Measurements from ENCODE around the gene MTCL1.

MTCL1 gene

GRCh38 chr18:8828798-8829197 is 123.4 kb downstream of the MTCL1 start:
- H3K4me1 ChIP-seq, result no peaks in the 10 kb centered on the region
- no peaks in the 10 kb centered on the region for H3K9me3 ChIP-seq (ENCODE audit: control insufficient read depth, low read length)
- H2AFZ ChIP-seq, result no peak overlapping the region
- no peak overlapping the region for H3K9ac ChIP-seq
- no peaks in the 10 kb centered on the region for H3K36me3 ChIP-seq (ENCODE audit: control insufficient read depth, insufficient read depth, low read length)
- H3K4me2 ChIP-seq (ENCODE audit: low read length), result no peak overlapping the region
- no peaks in the 10 kb centered on the region for H3K79me2 ChIP-seq
- H3K27ac ChIP-seq, result no peak overlapping the region
- no peak for TF ChIP-seq CTCF (IDR thresholded peaks at IDR 0.05)
- no peak overlapping the region for H3K4me3 ChIP-seq (ENCODE audit: low read depth, low read length)
- no peaks in the 10 kb centered on the region for H3K27me3 ChIP-seq (ENCODE audit: control insufficient read depth, insufficient read depth, low read length)

DNA sequence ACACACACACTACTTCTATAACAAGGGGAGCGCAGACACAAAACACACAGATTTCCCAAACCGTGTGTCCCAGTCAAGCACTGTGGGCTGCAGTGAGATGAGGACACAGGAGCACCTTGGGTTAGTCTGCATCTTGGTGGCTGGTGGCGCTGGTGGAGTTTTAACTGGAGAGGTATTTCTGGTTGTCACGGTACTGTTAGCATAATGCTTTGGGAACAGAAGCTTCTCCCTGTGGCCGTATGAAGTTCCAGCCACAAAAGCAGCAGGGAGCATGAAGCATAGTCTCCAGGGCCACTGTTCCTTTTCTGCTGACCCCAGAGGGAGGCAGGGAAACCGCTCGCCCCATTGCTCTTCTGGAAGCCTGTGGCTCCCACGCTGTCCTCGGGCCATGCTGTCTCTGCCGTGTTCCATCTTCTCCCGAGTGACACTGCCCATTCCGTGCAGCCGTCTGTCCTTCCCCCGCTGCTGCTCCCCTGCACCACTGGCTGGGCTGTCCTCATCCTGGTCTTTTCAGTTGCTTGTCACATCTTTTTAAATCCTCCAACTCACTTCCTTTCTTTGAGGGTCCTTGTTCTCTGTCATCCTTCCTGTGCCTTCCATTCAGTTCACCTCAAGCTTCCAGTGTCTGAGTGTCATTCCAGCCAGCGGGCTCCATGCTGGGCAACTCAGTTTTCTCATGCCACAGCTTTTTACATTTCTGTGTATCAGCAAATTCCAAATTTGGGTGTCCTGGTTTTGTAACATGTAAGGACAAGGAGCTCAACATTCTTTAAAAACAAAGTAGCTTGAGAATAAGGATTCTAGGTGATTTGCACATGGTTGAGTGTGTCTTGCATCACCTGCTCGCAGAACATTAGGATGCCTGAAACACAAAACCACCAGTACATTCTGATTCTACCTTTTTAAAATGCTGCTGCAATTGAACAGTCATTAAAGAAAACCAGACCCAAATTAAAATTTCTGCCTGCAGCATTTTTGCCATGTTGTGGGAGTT is 125.0 kb downstream of the MTCL1 start:
- H2AFZ ChIP-seq, result no peak overlapping the region
- no peaks in the 10 kb centered on the region for H3K79me2 ChIP-seq
- H3K9me3 ChIP-seq (ENCODE audit: control insufficient read depth, low read length), result no peaks in the 10 kb centered on the region
- H3K36me3 ChIP-seq (ENCODE audit: control insufficient read depth, insufficient read depth, low read length), result no peaks in the 10 kb centered on the region
- no peak overlapping the region for H3K4me2 ChIP-seq (ENCODE audit: low read length)
- no peaks in the 10 kb centered on the region for H3K4me1 ChIP-seq
- H3K9ac ChIP-seq, result no peak overlapping the region
- TF ChIP-seq CTCF (IDR thresholded peaks at IDR 0.05), result no peak
- H3K27me3 ChIP-seq (ENCODE audit: control insufficient read depth, insufficient read depth, low read length), result no peaks in the 10 kb centered on the region
- no peak overlapping the region for H3K4me3 ChIP-seq (ENCODE audit: low read depth, low read length)
- no peak overlapping the region for H3K27ac ChIP-seq

- TF ChIP-seq CTCF (IDR thresholded peaks at IDR 0.05), result no peak
- no peak overlapping the region for H3K9ac ChIP-seq
- no peaks in the 10 kb centered on the region for H3K4me1 ChIP-seq
- H3K4me3 ChIP-seq (ENCODE audit: low read depth, low read length), result no peak overlapping the region
- H3K27me3 ChIP-seq (ENCODE audit: control insufficient read depth, insufficient read depth, low read length), result no peaks in the 10 kb centered on the region
- H3K4me2 ChIP-seq (ENCODE audit: low read length), result no peak overlapping the region
- H3K9me3 ChIP-seq (ENCODE audit: control insufficient read depth, low read length), result no peaks in the 10 kb centered on the region
- H3K36me3 ChIP-seq (ENCODE audit: control insufficient read depth, insufficient read depth, low read length), result no peaks in the 10 kb centered on the region
- H3K27ac ChIP-seq, result no peak overlapping the region
- no peaks in the 10 kb centered on the region for H3K79me2 ChIP-seq
- no peak overlapping the region for H2AFZ ChIP-seq
Observed at GRCh38 chr18:8831112-8831511, 125.8 kb downstream of the MTCL1 start.

DNA sequence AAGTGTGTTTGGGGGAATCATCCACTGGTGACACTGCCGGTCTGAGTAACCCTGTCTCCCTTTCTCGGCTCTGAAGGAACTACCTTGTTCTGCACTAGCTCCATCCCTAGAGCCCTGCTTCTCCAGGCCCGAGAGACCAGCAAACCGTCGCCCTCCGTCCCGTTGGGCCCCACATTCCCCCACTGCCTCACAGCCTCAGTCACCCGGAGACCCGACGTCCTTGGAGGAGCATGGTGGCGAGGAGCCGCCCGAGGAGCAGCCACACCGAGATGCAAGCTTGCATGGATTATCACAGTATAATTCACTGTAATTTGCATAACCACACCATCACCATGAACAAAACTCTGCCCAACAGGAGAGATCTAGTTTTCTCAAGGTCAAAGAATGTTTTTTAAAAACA is 126.2 kb downstream of the MTCL1 start:
- Histone ChIP-seq H3K9me3 (ENCODE audit: control insufficient read depth, low read length) (no peaks in the 10 kb centered on the region), H3K4me2 (ENCODE audit: low read length) (no peak overlapping the region), H3K4me1 (no peaks in the 10 kb centered on the region), H3K27me3 (ENCODE audit: control insufficient read depth, insufficient read depth, low read length) (no peaks in the 10 kb centered on the region), H3K9ac (no peak overlapping the region), H2AFZ (no peak overlapping the region), H3K36me3 (ENCODE audit: control insufficient read depth, insufficient read depth, low read length) (no peaks in the 10 kb centered on the region), H3K4me3 (ENCODE audit: low read depth, low read length) (no peak overlapping the region), H3K27ac (no peak overlapping the region), H3K79me2 (no peaks in the 10 kb centered on the region)
- no peak for TF ChIP-seq CTCF (IDR thresholded peaks at IDR 0.05)

DNA sequence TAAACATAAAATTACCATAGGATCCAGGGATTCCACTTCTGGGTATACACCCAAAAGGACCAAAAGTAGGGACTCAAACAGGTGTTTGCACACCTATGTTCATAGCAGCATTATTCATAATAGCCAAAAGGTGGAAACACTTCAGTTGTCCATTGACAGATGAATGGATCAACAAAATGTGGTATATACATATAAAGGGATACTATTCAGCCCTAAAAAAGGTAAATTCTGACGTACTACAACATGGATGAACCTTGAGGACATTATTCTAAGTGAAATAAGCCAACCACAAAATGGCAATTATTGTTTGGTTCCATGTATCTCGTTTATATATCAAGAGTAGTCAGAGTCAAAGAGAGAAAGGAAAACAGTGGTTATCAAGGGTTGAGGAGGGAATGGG is 128.1 kb downstream of the MTCL1 start:
- Histone ChIP-seq H2AFZ (no peak overlapping the region), H3K4me3 (ENCODE audit: low read depth, low read length) (no peak overlapping the region), H3K36me3 (ENCODE audit: control insufficient read depth, insufficient read depth, low read length) (no peaks in the 10 kb centered on the region), H3K27ac (no peak overlapping the region), H3K79me2 (no peaks in the 10 kb centered on the region), H3K9me3 (ENCODE audit: control insufficient read depth, low read length) (no peaks in the 10 kb centered on the region), H3K4me1 (no peaks in the 10 kb centered on the region), H3K4me2 (ENCODE audit: low read length) (no peak overlapping the region), H3K27me3 (ENCODE audit: control insufficient read depth, insufficient read depth, low read length) (no peaks in the 10 kb centered on the region), H3K9ac (no peak overlapping the region)
- no peak for TF ChIP-seq CTCF (IDR thresholded peaks at IDR 0.05)
